Suppressor macrophage treated with lipopolysaccharide for 4 hours (primary cell): ENCODE results near the gene RHOH.
"Not testable (repeated sequence)": the region's sequence is repeated elsewhere in the genome, so short reads cannot be mapped to it uniquely, and the experiment has no call there.

Experiments used
- DNase-seq: peaks from one replicate; pipeline ENCODE4 v3.0.0-alpha.2; 2020

The RHOH gene

GRCh38 chr4:40196724-40197281, at the start of gene RHOH:
Gene RHOH (plus strand): TSS chr4:40197031. CDS start chr4:40243387, 46,356 bp downstream.
- peak; percentile 57 for DNase-seq

GRCh38 chr4:40147490-40147889, 49.3 kb upstream of the RHOH start:
- DNase-seq: not testable (repeated sequence)

- peak; percentile 91 for DNase-seq
These were observed 46.9 kb upstream of the RHOH start for GRCh38 chr4:40149960-40150385.

- no peak for DNase-seq
These were observed 45.9 kb upstream of the RHOH start for GRCh38 chr4:40150932-40151331.

GRCh38 chr4:40152637-40153036, 44.2 kb upstream of the RHOH start:
- DNase-seq: no peak

GRCh38 chr4:40157436-40157835, 39.4 kb upstream of the RHOH start:
- DNase-seq: peak; percentile 41

- DNase-seq: no peak
These were observed 36.6 kb upstream of the RHOH start for GRCh38 chr4:40160258-40160657.

GRCh38 chr4:40164459-40164858, 32.4 kb upstream of the RHOH start:
- no peak for DNase-seq

- DNase-seq: no peak
These were observed 30.9 kb upstream of the RHOH start for GRCh38 chr4:40165916-40166315.

- no peak for DNase-seq
These were observed 28.8 kb upstream of the RHOH start for GRCh38 chr4:40168070-40168469.

- DNase-seq: peak; percentile 15
These were observed 26.2 kb upstream of the RHOH start for GRCh38 chr4:40170588-40170987.

GRCh38 chr4:40173470-40173875, 23.4 kb upstream of the RHOH start:
- no peak for DNase-seq

GRCh38 chr4:40176602-40177001, 20.2 kb upstream of the RHOH start:
- DNase-seq: no peak

GRCh38 chr4:40177591-40177990, 19.2 kb upstream of the RHOH start:
- no peak for DNase-seq

- no peak for DNase-seq
These were observed 18.2 kb upstream of the RHOH start for GRCh38 chr4:40178672-40179071.

- no peak for DNase-seq
These were observed 17.5 kb upstream of the RHOH start for GRCh38 chr4:40179360-40179759.

GRCh38 chr4:40180356-40180755, 16.5 kb upstream of the RHOH start:
- DNase-seq: peak; percentile 83

- no peak for DNase-seq
These were observed 14.8 kb upstream of the RHOH start for GRCh38 chr4:40182001-40182400.

GRCh38 chr4:40182954-40183353, 13.9 kb upstream of the RHOH start:
- DNase-seq: peak; percentile 70

GRCh38 chr4:40183615-40184411, 13.0 kb upstream of the RHOH start:
- DNase-seq: peak; percentile 63

- peak; percentile 31 for DNase-seq
These were observed 10.8 kb upstream of the RHOH start for GRCh38 chr4:40185830-40186664.

- DNase-seq: no peak
These were observed 10.2 kb upstream of the RHOH start for GRCh38 chr4:40186665-40187014.

GRCh38 chr4:40187386-40187906, 9.4 kb upstream of the RHOH start:
- DNase-seq: no peak

GRCh38 chr4:40190019-40190418, 6.8 kb upstream of the RHOH start:
- no peak for DNase-seq
